Karpas-422 (cell line): Measurements from ENCODE around the gene IKZF3. TPM values are rescaled to one million over a fixed set of nuclear protein-coding genes. Genes with fewer than 3 reads are reported as not detected.

Experiments used
- DNase-seq: peaks from one replicate; pipeline ENCODE4 v3.0.0-alpha.2; 2015
- H2AFZ ChIP-seq: fragments of 200-600 bp; sonication (generic); 2 replicates; pipeline ENCODE4 v1.6.1; 2014; ENCODE audit warnings: antibody characterized with exemption, low read length, mixed read lengths
- H3K27ac ChIP-seq: fragments of 200-600 bp; sonication (generic); 2 replicates; pipeline ENCODE4 v1.5.1; 2014; ENCODE audit warnings: mild to moderate bottlenecking, low read length, moderate library complexity
- H3K27me3 ChIP-seq: fragments of 200-600 bp; sonication (generic); 2 replicates; pipeline ENCODE4 v1.6.1; 2014; ENCODE audit warnings: low read length, mixed read lengths
- H3K36me3 ChIP-seq: fragments of 200-600 bp; sonication (generic); 2 replicates; pipeline ENCODE4 v1.6.1; 2014; ENCODE audit warnings: low read length, mixed read lengths; ENCODE audit not compliant: insufficient read depth
- H3K4me1 ChIP-seq: fragments of 200-600 bp; sonication (generic); 2 replicates; pipeline ENCODE4 v1.6.1; 2014; ENCODE audit warnings: mild to moderate bottlenecking, low read length, mixed read lengths
- H3K4me2 ChIP-seq: fragments of 200-600 bp; sonication (generic); 2 replicates; pipeline ENCODE4 v1.6.1; 2014; ENCODE audit warnings: low read length, low read depth, mild to moderate bottlenecking; ENCODE audit not compliant: poor library complexity, severe bottlenecking
- H3K4me3 ChIP-seq: fragments of 200-600 bp; sonication (generic); 2 replicates; pipeline ENCODE4 v1.5.1; 2014; ENCODE audit warnings: mild to moderate bottlenecking, antibody characterized with exemption, low read length, mixed read lengths
- H3K79me2 ChIP-seq: fragments of 200-600 bp; sonication (generic); 2 replicates; pipeline ENCODE4 v1.6.1; 2014; ENCODE audit warnings: mild to moderate bottlenecking, low read length, mixed read lengths
- H3K9ac ChIP-seq: fragments of 200-600 bp; sonication (generic); 2 replicates; pipeline ENCODE4 v1.6.0; 2014; ENCODE audit warnings: low read length
- H3K9me2 ChIP-seq: fragments of 200-600 bp; sonication (generic), shearing (Covaris generic); replicated peaks from 2 replicates; pipeline ENCODE4 v1.6.0; 2014; ENCODE audit warnings: mild to moderate bottlenecking, low read length, moderate library complexity; ENCODE audit not compliant: insufficient read depth
- H3K9me3 ChIP-seq: fragments of 300-700, 200-600 bp; sonication (generic); 2 replicates; pipeline ENCODE4 v1.6.1; 2014; ENCODE audit warnings: low read length, mixed read lengths
- H4K20me1 ChIP-seq: fragments of 200-600 bp; sonication (generic); 2 replicates; pipeline ENCODE4 v1.6.1; 2014; ENCODE audit warnings: mild to moderate bottlenecking, antibody characterized with exemption, low read length, low read depth; ENCODE audit not compliant: insufficient read depth
- total RNA-seq: library from RNA; depleted of rRNA; stranded (reverse); fragments of >200 nt; shearing (Covaris generic); gene quantifications from 2 replicates; pipeline ENCODE4 v1.2.3, GENCODE V29; 2014; ENCODE audit warnings: low replicate concordance

The IKZF3 gene
- total RNA-seq, 1 experiment from 2014 or later = 137 TPM

DNA sequence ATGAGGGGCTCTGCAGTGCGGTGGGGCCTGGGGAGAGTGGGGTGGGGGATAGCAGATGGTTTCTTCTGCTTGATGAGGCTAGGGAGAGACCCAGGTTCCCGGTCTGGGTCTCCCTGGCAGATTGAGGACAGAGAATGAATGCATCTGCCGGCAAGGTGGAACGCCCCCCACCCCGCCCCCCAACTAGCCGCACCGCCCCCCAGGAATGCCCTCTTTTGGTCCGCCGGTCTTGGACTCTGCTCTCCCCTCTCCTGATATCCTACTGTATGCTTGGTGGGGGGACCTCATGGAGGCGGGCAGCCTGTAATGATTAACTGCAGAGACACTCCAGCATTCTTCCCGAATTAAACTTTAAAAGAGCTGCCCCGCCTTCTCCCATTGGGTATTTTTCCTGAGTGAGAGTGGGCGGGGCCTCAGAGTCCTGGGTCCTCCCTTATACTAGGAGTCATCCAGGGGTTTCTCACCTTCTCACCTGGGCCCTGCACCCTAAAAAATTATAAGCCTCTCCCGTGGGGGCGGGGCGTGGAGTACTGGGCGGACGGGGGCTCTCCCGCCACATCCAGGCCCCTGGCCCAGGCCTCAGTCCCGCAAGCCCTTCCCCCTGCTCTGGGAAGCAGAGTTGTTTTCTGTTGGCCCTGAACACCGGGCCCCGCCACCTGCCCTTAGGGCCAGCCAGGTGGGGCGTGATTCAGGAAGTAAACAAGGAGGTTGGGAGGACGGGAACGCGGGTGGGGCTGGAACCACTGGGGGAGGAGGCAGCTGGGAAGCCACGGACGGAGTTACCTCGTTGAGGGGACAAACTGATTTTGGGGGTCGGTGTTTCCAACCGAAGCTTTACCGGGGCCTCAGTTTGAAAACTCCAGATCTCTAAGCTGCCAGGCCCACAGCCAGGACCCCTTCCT, 124.9 kb downstream of the IKZF3 start:
- no peak overlapping the region for H3K4me3 ChIP-seq
- no peaks in the 10 kb centered on the region for H4K20me1 ChIP-seq
- H3K9me3 ChIP-seq = no peaks in the 10 kb centered on the region
- H3K9me2 ChIP-seq = no peaks in the 10 kb centered on the region
- H3K27me3 ChIP-seq = no peaks in the 10 kb centered on the region; the same call in 1 of the 2 replicates
- H3K4me2 ChIP-seq = no peak overlapping the region
- no peak for DNase-seq
- peaks cover 18% of the 10 kb centered on the region for H3K4me1 ChIP-seq
- H3K27ac ChIP-seq = no peak overlapping the region
- H3K79me2 ChIP-seq = no peaks in the 10 kb centered on the region
- 0 out of 2 replicates have a peak overlapping the region, but pooled peaks have one; percentile 41 for H3K9ac ChIP-seq
- H3K36me3 ChIP-seq = no peaks in the 10 kb centered on the region
- H2AFZ ChIP-seq = no peak overlapping the region

DNA sequence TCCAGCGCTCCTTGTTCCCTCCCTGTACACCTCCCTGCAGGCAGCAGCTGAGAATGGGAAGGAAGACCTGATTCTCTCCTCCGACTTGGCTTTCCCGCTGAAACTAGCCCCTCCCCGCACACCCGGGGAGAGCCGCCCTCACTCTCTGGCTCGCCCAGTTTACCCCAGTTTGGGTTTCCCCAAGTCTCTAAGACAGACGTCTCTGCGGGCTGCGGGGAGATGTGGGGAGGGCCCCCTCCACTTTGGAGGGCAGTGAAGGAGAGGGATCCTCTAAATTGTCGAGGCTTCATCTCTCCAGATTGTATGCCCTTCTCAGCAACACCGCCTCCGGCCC, 125.6 kb downstream of the IKZF3 start:
- peak overlapping the region; percentile 62; the same call in 1 of the 2 replicates for H2AFZ ChIP-seq
- peak overlapping the region; percentile 41; the same call in 1 of the 2 replicates for H3K9ac ChIP-seq
- H3K36me3 ChIP-seq = no peaks in the 10 kb centered on the region
- H3K27ac ChIP-seq = no peak overlapping the region
- peak overlapping the region; percentile 67 for H3K4me2 ChIP-seq
- peaks cover 18% of the 10 kb centered on the region for H3K4me1 ChIP-seq
- no peaks in the 10 kb centered on the region for H3K79me2 ChIP-seq
- DNase-seq = no peak
- H3K4me3 ChIP-seq = no peak overlapping the region; the same call in 1 of the 2 replicates
- no peaks in the 10 kb centered on the region for H3K9me3 ChIP-seq
- H4K20me1 ChIP-seq = no peaks in the 10 kb centered on the region
- no peaks in the 10 kb centered on the region for H3K9me2 ChIP-seq
- no peaks in the 10 kb centered on the region; the same call in 1 of the 2 replicates for H3K27me3 ChIP-seq

DNA sequence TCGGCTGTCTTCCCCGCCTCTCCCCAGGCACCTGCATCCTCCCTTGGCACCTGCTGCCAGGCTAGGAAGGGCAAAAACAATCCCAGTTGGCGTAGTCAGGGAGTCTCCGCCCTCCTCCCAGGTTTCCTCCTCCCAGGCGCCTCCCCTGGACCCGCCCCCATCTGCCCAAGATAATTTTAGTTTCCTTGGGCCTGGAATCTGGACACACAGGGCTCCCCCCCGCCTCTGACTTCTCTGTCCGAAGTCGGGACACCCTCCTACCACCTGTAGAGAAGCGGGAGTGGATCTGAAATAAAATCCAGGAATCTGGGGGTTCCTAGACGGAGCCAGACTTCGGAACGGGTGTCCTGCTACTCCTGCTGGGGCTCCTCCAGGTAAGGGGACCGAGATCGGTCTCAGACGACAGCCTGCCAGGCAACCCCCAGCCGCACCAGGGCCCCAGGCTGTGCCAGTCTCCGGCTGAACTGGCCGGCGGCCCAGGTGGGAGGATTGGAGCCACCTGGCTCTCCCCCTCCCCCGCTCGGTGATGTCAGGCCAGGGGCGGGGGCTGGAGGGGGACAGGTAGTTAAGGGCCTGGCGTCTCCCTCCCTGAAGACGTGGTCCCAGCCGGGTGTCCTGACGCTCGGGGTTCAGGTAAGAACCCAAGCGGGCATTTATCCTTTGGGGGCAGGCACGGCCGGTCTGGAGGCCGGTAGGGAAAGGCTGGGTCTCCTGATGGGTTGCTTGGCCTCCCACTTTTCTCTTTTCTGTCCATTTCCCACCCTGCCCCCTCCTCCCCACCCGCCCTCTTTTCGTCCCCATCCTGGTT, 126.1 kb downstream of the IKZF3 start, which contains the start of gene GRB7:
GRB7 (plus strand) TSS at position 179 of the 808 bp plus-strand sequence. CDS start 4,364 bp downstream, outside the sequence.
- Histone ChIP-seq H3K27ac (no peak within 1 kb of the TSS), H3K4me2 (peak within 1 kb of the TSS; percentile 67), H3K36me3 (no peaks in the 10 kb centered on the region), H3K4me3 (peak within 1 kb of the TSS; percentile 41; the same call in 1 of the 2 replicates), H3K4me1 (peaks cover 18% of the 10 kb centered on the region), H3K79me2 (no peaks in the 10 kb centered on the region), H3K9ac (peak within 1 kb of the TSS; percentile 41), H3K27me3 (no peaks in the 10 kb centered on the region; the same call in 1 of the 2 replicates), H4K20me1 (no peaks in the 10 kb centered on the region), H2AFZ (peak within 1 kb of the TSS; percentile 62; the same call in 1 of the 2 replicates), H3K9me3 (no peaks in the 10 kb centered on the region), H3K9me2 (no peaks in the 10 kb centered on the region)
- DNase-seq = no peak

DNA sequence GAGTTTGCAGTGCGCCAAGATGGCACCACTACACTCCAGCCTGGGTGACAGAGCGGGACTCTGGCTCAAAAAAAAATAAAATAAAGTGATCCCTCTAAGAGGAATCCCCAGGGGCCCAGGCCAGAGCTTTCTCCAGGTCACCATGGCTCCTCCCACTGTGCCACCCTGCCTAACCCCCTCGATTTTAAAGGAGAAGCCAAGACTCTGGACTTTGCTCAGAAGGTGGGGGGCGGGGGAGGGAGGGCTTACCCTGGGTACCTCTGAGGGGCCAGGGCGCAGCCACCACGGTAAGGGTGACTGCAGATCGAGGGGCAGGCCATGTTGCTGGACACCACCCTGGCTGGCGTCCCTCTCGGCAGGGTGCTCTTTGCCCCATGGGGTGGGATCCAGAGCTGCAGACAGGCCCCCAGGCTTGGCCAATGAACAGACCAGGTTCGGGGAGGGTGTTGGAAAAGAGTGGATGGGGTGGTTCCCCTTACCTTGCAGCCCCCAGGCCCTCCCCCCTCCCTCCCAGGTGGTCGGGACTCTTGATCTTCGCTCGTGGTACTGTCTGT, 126.8 kb downstream of the IKZF3 start:
- Histone ChIP-seq H3K4me2 (no peak overlapping the region), H2AFZ (no peak overlapping the region), H3K9ac (no peak overlapping the region)

DNA sequence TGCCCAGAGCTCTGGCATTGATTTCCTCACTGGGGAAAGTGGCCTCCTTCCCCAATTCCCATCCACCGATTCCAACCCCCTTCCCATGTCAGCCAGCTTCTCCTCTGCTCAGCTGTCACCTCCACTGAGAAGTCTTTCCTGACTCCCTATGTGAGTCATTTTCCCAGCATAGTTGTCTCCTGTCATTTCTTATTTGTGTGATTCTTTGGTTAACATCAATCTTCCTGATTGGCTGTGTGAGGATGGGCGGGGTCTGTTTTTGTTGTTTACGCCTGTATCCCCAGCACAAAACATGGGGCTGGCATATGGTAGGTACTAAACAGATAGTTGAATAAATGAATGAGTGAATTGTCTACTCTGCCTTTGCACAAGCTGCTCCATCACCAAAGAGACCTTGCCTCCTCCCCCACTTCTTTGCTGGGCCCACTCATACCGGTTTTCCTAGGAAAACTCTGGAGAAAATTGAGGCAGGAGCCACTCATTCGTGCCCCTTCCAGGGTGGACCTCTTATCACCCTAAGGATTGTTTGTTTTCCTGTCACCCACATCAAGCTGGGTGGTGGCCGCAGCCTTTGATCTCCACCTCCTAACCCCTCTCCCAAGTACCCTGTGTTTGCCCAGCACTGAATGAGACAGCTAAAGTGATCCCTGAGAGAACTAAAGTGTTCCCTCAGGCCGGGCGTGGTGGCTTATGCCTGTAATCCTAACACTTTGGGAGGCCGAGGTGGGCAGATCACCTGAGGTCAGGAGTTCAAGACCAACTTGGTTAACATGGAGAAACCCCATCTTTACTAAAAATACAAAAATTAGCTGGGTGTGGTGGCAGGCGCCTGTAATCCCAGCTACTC, 127.6 kb downstream of the IKZF3 start:
- no peak for DNase-seq
- no peak overlapping the region for H3K4me2 ChIP-seq
- no peaks in the 10 kb centered on the region for H4K20me1 ChIP-seq
- no peak overlapping the region for H2AFZ ChIP-seq
- H3K9me3 ChIP-seq = no peaks in the 10 kb centered on the region
- H3K27ac ChIP-seq = no peak overlapping the region
- no peaks in the 10 kb centered on the region for H3K79me2 ChIP-seq
- H3K9me2 ChIP-seq = no peaks in the 10 kb centered on the region
- no peaks in the 10 kb centered on the region for H3K36me3 ChIP-seq
- H3K27me3 ChIP-seq = no peaks in the 10 kb centered on the region; the same call in 1 of the 2 replicates
- H3K4me3 ChIP-seq = no peak overlapping the region
- peaks cover 18% of the 10 kb centered on the region for H3K4me1 ChIP-seq
- no peak overlapping the region for H3K9ac ChIP-seq

More for the DNA sequence above, 126.8 kb downstream of the IKZF3 start:
- H3K4me3 ChIP-seq = no peak overlapping the region
- no peaks in the 10 kb centered on the region; the same call in 1 of the 2 replicates for H3K27me3 ChIP-seq
- H4K20me1 ChIP-seq = no peaks in the 10 kb centered on the region
- H3K4me1 ChIP-seq = peaks cover 18% of the 10 kb centered on the region
- DNase-seq = no peak
- H3K9me2 ChIP-seq = no peaks in the 10 kb centered on the region
- no peaks in the 10 kb centered on the region for H3K79me2 ChIP-seq
- H3K9me3 ChIP-seq = no peaks in the 10 kb centered on the region
- no peak overlapping the region for H3K27ac ChIP-seq
- no peaks in the 10 kb centered on the region for H3K36me3 ChIP-seq

DNA sequence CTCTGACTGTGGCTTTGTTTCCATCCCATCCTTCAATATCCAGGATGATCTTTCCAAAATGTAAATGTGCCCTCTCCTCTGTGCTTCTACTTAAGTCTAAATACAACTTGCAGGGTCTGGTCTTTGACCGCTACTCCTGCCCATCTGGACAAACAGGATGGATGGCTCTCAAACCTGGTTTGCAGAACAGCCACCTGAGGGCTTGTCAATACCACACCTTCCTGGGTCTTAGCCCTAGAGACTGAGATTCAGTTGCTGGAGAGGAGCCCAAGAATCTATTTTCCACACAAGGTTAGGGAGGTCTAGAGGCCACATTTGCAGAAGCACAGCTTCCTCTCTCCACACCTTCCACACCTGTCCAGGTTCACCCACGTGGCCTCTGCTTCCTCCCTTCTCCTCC, 128.2 kb downstream of the IKZF3 start:
- H3K27me3 ChIP-seq = no peaks in the 10 kb centered on the region; the same call in 1 of the 2 replicates
- H3K27ac ChIP-seq = no peak overlapping the region
- no peaks in the 10 kb centered on the region for H3K36me3 ChIP-seq
- H3K79me2 ChIP-seq = no peaks in the 10 kb centered on the region
- no peak overlapping the region for H3K4me2 ChIP-seq
- H3K4me1 ChIP-seq = peaks cover 18% of the 10 kb centered on the region
- H3K9me3 ChIP-seq = no peaks in the 10 kb centered on the region
- H3K9me2 ChIP-seq = no peaks in the 10 kb centered on the region
- H2AFZ ChIP-seq = no peak overlapping the region
- no peak for DNase-seq
- no peak overlapping the region for H3K4me3 ChIP-seq
- H3K9ac ChIP-seq = no peak overlapping the region
- H4K20me1 ChIP-seq = no peaks in the 10 kb centered on the region

DNA sequence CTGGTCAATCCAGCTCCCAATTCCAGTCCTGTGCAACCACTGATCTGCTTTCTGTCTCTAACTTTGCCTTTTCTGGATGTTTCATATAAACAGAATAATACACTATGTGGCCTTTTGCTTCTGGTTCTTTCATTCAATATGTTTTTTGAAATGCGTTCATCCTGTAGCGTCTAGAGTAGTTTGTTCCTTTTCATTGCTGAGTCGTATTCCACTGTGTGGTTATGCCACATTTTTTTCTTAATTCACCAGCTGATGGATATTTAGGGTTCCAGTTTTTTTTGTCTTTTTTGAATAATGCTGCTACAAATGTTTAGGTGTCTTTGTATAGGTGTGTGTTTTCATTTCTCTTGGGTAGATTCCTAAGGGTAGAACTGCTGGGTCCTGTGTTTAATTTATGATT, 131.5 kb downstream of the IKZF3 start:
- H3K79me2 ChIP-seq = peaks cover 16% of the 10 kb centered on the region
- no peak for DNase-seq
- H3K4me1 ChIP-seq = peaks cover 13% of the 10 kb centered on the region
- no peak overlapping the region for H2AFZ ChIP-seq
- no peaks in the 10 kb centered on the region for H4K20me1 ChIP-seq
- peaks cover 11% of the 10 kb centered on the region for H3K36me3 ChIP-seq
- H3K9me3 ChIP-seq = no peaks in the 10 kb centered on the region
- H3K9ac ChIP-seq = no peak overlapping the region
- no peak overlapping the region for H3K27ac ChIP-seq
- no peaks in the 10 kb centered on the region for H3K9me2 ChIP-seq
- H3K4me2 ChIP-seq = no peak overlapping the region
- H3K27me3 ChIP-seq = no peaks in the 10 kb centered on the region
- no peak overlapping the region for H3K4me3 ChIP-seq
